HT1080 (cell line): ENCODE measurements around the gene RHBDF1. TPM values are rescaled to one million over a fixed set of nuclear protein-coding genes. Genes with fewer than 3 reads are reported as not detected.
"Not testable (repeated sequence)": the region's sequence is repeated elsewhere in the genome, so short reads cannot be mapped to it uniquely, and the experiment has no call there.

Source experiments
- DNase-seq: peaks from one replicate; pipeline ENCODE4 v3.0.0-alpha.2; 2015; ENCODE audit warnings: low read depth
- total RNA-seq: library from RNA; depleted of rRNA; stranded (reverse); fragments of >200 nt; shearing (Covaris generic); gene quantifications from 2 replicates; pipeline ENCODE4 v1.2.3, GENCODE V29; 2014

RHBDF1 gene
- total RNA-seq, 1 experiment from 2014 or later = 21.4 TPM

DNA sequence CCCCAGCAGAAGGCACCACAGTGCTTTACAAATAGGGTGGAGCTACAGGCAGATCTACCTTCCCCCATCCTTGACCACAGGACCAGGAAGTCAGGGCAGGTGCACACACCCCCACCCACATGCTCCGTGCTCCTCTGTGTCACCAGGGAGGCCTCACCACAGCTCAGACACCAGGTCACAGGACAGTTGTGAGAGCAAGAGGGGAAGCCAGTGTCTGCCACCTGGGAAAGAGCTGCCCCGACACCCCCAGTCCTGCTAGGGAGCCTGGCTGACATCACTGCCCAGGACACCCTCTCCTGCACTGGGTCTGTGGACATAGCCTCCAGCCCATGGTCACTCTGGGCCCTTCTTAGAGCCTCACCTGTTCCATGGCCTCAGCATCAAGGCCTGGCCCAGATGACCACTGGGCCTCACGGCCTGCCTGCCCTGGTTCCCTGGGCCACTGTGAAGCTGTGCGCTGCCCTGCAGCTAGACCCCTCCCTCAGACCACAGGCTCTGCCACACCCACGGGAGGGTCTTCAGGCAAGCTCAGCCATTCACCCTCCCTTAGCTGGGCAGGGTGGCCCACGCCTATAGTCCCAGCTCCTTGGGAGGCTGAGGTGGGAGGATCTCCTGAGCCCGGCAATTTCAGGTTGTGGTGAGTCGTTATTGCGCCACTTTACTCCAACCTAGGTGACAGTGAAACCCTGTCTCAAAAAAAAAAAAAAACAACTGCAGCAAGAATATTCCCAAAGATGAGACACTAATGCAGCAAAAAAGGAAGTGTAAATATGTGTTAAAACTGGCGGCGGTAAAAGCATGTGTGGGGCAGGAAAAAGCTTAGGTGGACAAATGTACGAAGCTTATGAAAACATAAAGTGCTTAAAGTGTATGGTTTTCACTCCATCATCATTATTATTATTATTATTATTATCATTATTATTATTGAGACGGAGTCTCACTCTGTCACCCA, 33.2 kb downstream of the RHBDF1 start:
- no peak for DNase-seq

DNA sequence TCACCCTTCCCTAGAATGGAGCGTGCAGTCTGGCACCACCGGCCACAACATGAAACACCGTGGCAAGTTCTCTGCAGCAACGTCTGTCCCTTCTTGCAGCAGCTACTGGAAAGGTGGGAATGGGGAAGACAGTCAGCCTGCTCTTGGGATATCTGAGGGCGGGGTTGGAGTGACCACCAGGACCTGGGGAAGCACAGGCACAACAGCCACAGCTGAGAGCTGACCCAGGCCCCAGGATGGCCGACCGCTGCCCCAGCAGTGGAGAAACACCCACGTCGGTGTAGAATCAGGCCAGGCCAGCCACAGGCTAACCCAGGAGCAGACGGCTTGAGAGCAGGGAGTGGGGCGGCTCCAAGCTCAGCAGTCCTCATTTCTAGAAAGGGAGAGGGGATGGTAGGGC, 34.2 kb downstream of the RHBDF1 start:
- DNase-seq = not testable (repeated sequence)

DNA sequence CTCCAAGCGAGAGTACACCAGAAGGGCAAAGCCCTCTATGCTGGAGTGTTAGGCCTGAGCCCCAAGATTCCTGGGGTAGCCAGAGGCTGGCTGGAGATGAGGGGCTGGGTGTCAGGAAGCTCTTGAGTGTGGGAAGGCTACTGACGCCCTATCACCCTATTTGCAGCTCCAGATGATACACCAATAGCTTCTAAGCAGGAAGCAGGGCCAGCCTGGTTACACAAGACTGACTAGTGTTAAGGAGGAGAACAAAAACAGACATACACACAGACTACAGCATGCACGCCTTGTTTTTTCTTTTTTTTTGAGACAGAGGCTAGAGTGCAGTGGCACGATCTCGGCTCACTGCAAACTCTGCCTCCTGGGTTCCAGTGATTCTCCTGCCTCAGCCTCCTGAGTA, 34.9 kb downstream of the RHBDF1 start:
- no peak for DNase-seq

DNA sequence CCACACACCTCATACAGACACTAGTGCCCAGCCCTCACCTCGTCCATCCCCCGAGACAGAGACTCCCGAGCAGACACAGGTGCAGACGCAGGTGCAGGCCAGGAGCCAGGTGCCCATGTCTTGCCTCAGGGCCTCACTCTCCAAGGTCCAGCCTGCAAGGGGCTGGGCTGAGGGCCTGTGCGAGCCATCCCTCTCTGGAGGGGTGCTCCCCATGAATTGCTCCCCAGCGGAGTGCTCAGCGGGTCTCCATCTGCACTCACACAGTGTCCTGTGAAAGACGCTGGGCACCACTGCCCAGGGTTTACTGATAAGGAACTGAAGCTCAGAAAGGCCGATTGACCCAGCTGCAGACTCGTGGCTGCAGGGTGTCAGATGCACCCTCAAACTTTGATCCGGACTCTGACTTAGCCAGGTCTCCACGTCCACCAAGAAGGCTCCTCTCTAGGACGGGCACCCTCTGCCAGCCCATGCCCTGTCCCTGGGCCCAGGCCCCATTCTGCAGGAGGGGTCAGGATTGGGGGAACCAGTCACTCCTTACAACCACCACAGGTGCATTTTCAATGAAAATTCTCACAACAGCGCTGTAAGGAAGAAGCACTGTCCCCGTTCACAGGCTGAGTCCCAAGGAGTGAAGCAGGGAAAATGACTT, 36.0 kb downstream of the RHBDF1 start:
- no peak for DNase-seq

DNA sequence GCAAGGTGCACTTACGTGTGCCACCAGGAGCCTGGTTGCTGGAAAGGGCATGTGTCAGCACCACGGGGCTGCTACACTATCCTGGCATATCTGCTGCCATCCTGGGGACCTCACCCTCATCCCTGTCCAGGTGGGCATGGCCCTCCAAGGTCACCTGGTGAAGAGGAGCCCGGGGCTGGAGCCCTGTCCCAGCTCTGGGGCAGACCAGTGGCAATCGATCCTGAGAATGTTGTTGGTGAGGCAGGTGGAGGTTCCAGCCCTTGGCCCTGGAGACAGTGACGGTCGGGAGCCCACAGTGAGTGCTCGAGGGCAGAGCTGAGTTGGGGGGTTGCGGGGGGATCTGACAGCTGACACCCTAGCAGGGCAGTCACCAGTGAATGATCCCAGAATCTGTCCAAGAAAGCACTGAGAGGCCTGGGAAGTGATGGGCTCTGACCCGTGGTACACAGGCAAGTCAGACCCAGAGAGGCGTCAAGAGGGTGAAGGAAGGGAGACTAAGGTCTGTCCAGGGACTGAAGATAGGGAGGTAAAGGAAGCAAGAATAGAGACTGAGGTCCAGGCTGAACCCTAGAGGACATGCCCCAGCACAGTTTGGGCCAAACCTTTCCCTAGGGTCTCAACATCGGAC, 36.6 kb downstream of the RHBDF1 start:
- DNase-seq = no peak

DNA sequence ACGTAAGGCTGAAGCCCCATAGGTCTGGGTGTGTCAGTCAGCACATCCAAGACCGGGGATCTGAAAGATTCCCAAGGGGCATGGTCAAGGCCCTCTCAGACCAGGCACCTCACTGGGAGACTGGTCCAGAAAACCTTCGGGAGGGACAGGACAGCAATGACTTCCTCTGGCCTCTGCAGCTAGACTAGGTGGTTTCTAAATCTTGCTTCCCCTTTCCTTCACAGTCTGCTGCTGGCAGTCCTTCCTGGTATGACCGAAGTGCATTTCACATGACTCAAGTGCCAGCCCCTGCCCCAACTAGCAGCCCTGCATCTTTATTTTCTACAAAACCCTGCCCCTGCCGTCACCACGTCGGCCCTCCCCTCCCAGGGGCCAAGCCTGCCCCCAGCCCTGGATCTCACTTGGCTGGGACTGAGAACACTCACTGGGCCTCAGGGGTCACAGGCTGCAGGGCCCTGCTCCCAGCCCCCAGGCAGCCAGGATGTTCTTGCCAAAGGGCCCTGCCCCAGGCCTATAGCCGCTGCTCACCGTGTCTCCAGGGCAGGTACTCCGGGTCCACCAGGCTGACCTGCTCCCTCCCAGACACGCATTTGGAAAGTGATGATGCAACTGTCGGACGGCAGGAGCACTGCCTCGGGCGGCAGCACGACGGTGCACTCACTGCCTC, 37.3 kb downstream of the RHBDF1 start:
- DNase-seq = no peak

DNA sequence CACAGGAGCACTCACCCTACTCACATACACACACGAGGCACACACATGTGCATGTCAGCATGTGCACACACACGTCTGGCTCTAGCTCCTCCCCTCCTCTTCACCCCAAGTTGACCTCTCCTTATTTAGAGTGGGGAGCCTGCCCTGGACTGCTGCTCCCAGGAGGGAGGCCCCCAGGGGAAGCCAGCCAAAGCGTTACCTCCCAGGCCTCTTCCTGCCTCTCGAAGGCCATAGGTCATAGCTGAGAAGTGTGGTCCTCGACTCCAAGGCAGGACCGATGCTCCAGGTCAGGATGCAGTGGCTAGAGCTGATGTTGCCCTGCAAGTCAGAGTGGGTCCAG, 37.8 kb downstream of the RHBDF1 start:
- no peak for DNase-seq

DNA sequence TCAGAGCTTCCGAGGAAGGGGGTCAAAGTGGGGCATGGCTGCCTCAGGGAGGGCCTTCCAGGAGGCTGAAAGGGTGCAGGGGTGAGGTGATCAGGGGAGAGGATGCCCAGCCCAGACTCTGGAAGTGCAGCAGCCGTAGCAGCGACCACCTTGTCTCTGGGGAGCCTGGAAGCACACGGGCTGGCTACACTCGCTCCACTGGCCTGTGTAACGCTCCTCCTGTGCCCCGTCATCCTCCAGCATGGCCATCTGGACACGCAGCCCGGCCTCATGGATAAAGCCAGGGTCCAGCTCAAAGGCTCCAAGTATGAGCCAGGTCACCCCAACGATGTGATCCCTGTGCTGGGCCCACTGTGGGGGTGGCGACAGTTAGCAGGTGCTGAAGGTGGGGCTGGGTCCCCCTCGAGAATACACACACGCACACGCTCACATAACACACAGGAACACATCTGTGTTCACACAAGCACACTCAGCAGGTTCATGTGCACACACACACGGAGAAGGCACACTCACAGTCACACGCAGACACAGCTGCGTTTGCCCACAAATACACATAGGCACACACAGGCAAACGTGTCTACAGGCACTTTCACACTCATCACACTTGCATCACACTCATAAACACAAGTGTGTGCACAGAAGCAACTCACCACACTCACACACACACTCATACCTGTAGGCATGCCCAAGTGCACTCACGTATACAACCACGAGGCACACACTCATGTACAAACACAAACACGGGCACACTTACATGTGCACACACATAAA, 38.4 kb downstream of the RHBDF1 start:
- DNase-seq = no peak

DNA sequence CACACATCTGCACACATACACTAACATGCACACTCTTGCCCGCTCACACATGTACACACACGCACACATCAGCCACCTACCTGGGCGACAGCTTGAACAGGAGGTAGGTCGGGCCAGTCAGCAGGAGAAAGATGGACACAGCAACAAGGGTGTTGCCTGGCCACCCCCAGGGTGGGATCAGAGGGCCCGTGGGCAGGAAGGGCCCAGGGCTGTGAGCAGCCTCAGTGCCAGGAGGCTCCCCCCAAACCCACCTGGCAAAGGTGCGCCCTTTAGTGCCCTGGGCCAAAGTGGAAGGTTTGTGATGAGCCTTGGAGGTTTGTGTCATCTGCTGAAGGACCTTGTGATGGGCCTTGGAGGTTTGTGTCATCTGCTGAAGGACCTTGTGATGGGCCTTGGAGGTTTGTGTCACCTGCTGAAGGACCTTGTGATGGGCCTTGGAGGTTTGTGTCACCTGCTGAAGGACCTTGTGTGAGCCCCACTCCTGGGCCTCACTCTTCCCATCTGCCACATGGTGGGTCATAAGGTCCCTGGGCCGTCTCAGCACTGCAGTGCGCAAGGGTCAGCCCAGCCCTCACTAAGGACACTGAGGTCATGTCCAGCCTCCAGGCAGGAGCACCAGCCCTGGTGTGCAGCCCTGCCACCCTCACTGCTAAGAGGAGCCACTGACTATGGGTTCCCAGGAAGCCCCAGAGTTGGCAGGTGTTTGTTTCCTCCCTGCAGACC, 39.1 kb downstream of the RHBDF1 start:
- DNase-seq = not testable (repeated sequence)

DNA sequence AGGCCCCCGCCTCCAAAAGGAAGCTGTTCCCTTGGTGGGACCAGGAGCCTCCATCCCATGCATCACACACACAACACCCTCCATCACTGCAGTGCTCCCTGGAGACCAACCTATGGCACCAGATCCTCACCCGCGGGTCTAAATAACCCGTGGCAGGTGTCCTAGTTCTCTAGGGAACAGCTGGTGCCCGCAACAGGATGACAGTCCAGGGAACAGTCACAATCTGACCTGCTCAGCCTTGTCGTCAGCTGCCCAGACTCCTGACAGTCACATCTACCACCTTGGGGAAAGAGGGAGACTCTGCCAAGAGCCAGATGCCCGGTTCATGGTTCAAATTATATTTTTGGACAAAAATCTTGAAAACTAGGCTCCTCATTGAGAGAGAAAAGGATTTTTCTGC, 41.8 kb downstream of the RHBDF1 start:
- not testable (repeated sequence) for DNase-seq

DNA sequence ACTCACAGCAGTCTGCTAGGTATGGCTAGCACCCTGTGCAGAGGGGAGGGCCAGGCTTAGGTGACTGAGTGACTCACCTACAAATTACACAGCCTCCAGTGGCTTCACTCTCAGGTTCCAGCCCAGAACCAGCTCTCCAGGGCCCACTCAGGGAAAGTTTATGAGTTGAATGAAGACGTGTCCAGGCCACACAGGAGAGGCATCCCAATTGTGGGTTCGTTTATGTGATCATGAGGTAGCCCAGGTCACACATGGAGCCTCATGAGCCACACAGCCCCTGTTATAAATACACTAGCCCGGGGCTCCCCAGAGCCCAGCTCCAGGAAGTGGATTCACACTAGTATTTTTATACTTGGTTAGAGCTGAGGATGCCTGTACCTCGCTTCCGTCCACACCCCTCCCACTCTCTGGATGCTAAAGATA, 46.5 kb downstream of the RHBDF1 start:
- not testable (repeated sequence) for DNase-seq

DNA sequence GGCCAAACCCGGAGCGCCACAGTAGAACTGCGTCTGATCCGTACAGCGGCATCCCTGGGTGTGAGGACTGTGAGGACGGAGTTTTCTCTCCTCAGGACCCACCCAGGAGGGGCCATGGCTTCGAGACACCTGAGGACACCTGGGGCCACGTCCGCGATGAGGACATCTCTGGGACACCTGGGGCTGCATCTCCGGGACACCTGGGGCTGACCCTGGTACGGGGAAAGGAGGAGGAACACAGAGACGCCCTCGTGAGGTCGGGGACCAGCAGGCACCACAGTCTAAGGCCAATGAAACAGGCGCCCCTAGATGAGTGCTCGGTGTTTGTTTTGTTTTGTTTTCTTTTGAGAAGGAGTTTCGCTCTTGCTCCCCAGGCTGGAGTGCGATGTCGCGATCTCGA, 48.3 kb downstream of the RHBDF1 start:
- not testable (repeated sequence) for DNase-seq

DNA sequence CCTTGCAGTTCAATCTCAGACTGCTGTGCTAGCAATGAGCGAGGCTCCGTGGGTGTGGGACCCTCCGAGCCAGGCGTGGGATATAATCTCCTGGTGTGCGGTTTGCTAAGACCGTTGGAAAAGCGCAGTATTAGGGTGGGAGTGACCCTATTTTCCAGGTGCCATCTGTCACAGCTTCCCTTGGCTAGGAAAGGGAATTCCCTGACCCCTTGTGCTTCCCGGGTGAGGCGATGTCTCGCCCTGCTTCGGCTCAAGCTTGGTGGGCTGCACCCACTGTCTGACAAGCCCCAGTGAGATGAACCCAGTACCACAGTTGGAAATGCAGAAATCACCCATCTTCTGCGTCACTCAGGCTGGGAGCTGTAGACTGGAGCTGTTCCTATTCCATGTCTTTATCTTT, 51.5 kb downstream of the RHBDF1 start:
- not testable (repeated sequence) for DNase-seq

DNA sequence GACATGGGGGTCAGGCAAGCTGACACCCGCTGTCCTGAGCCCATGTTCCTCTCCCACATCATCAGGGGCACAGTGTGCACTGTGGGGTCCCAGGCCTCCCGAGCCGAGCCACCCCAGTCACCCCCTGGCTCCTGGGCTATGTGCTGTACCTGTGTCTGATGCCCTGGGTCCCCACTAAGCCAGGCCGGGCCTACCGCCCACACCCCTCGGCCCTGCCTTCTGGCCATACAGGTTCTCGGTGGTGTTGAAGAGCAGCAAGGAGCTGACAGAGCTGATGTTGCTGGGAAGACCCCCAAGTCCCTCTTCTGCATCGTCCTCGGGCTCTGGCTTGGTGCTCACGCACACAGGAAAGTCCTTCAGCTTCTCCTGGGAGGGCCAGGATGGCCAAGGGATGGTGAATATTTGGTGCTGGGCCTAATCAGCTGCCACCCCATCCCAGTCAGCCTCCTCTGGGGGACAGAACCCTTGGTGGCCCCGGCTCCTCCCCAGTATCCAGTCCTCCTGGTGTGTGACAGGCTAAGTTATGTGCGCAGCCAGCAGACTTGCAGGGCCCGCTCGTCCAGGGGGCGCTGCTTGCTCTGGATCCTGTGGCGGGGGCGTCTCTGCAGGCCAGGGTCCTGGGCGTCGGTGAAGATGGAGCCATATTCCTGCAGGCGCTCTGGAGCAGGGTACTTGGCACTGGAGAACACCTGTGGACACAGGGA, 55.2 kb downstream of the RHBDF1 start:
- not testable (repeated sequence) for DNase-seq

DNA sequence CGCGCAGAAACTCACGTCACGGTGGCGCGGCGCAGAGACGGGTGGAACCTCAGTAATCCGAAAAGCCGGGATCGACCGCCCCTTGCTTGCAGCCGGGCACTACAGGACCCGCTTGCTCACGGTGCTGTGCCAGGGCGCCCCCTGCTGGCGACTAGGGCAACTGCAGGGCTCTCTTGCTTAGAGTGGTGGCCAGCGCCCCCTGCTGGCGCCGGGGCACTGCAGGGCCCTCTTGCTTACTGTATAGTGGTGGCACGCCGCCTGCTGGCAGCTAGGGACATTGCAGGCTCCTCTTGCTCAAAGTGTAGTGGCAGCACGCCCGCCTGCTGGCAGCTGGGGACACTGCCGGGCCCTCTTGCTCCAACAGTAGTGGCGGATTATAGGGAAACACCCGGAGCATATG, 61.7 kb downstream of the RHBDF1 start:
- DNase-seq = not testable (repeated sequence)

DNA sequence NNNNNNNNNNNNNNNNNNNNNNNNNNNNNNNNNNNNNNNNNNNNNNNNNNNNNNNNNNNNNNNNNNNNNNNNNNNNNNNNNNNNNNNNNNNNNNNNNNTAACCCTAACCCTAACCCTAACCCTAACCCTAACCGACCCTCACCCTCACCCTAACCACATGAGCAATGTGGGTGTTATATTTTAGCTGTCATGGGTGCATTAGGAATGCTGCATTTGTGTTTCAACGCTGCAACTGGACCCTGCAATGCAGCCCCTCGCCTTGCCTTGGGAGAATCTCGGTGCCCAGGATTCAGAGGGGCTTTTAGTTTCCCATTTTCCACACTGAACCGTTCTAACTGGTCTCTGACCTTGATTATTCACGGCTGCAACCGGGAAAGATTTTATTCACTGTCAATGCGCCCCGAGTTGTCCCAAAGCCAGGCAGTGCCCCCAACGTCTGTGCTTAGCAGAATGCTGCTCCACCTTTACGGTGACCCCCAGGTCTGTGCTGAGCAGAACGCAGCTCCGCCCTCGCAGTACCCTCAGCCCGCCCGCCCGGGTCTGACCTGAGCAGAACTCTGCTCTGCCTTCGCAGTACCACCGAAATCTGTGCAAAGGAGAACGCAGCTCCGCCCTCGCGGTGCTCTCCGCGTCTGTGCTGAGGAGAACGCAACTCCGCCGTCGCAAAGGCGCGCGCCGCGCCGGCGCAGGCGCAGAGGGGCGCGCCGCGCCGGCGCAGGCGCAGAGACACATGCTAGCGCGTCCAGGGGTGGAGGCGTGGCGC, 62.3 kb downstream of the RHBDF1 start:
- DNase-seq = no peak
